Sigmoid colon (tissue), 4 donors: ENCODE results near the gene SLC16A5.

Source experiments
- EP300 ChIP-seq, 4 donors: sonication (generic); formaldehyde crosslinking; IDR thresholded peaks; one replicate each; pipeline ENCODE4 v1.6.1; 2017; ENCODE audit warnings: antibody characterized with exemption in 4 of 4
- POLR2A ChIP-seq, 2 donors: fragments of 450-650 bp; IDR thresholded peaks; one replicate each; pipeline ENCODE4 v1.6.1; 2016; ENCODE audit warnings: antibody characterized with exemption in 2 of 2, mild to moderate bottlenecking in 2 of 2, moderate library complexity in 2 of 2
- POLR2AphosphoS5 ChIP-seq, 4 donors: sonication (generic); formaldehyde crosslinking; IDR thresholded peaks; one replicate each; pipeline ENCODE4 v1.6.1; 2017; ENCODE audit warnings: antibody characterized with exemption in 4 of 4
- TF ChIP-seq, protein P1 (sequence below), 4 experiments: fragments of 450-650 bp in 3 of 4; fragments of 200-600 bp in 1 of 4; IDR thresholded peaks; one replicate each; pipeline ENCODE4 v1.5.1; 2016 to 2019; ENCODE audit warnings: antibody characterized with exemption in 4 of 4, mild to moderate bottlenecking in 3 of 4, moderate library complexity in 2 of 4

DNA sequence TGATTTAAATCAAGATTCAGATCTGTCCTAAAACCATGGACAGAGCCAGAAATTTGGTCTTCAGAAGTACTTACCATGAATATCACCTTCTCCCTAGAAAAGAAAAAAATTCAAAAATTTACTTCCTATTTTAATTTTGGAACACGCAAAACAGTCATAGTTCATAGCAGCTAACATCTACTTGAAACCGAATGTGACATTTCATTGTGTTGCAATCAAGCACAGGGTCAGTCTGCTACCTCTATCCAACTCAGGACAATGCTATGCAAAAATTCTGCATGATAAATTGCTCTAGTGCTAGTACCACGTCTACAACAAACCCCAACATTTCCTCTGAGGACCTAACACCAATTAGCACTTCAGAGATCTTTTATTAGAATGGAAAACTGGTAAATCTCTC, 58.8 kb downstream of the SLC16A5 start:
- TF ChIP-seq, protein P1, sequence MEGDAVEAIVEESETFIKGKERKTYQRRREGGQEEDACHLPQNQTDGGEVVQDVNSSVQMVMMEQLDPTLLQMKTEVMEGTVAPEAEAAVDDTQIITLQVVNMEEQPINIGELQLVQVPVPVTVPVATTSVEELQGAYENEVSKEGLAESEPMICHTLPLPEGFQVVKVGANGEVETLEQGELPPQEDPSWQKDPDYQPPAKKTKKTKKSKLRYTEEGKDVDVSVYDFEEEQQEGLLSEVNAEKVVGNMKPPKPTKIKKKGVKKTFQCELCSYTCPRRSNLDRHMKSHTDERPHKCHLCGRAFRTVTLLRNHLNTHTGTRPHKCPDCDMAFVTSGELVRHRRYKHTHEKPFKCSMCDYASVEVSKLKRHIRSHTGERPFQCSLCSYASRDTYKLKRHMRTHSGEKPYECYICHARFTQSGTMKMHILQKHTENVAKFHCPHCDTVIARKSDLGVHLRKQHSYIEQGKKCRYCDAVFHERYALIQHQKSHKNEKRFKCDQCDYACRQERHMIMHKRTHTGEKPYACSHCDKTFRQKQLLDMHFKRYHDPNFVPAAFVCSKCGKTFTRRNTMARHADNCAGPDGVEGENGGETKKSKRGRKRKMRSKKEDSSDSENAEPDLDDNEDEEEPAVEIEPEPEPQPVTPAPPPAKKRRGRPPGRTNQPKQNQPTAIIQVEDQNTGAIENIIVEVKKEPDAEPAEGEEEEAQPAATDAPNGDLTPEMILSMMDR (IDR thresholded peaks at IDR 0.05) = no peak
- TF ChIP-seq EP300 (IDR thresholded peaks at IDR 0.05) = no peak
- TF ChIP-seq POLR2A (IDR thresholded peaks at IDR 0.05) = no peak
- no peak for TF ChIP-seq POLR2AphosphoS5 (IDR thresholded peaks at IDR 0.05)
